Loucy (cell line): ENCODE results near the gene NAT14.

ENCODE experiments used
- CTCF ChIP-seq: fragments of 200-600 bp; sonication (generic); conservative IDR thresholded peaks from 2 replicates; pipeline ENCODE4 v1.5.1; 2014; ENCODE audit warnings: mild to moderate bottlenecking, antibody characterized with exemption, low read length
- EZH2phosphoT487 ChIP-seq: fragments of 200-600 bp; IDR thresholded peaks from 2 replicates; pipeline ENCODE4 v1.6.1; 2018; ENCODE audit warnings: antibody characterized with exemption, mild to moderate bottlenecking, moderate library complexity, borderline replicate concordance

- no peak for TF ChIP-seq CTCF
- TF ChIP-seq EZH2phosphoT487, result no peak
Observed at GRCh38 chr19:55459950-55460657, 24.9 kb upstream of the NAT14 start.
